Heart right ventricle (tissue), 16 donors: Measurements from ENCODE around the gene MEPE. TPM values are rescaled to one million over a fixed set of nuclear protein-coding genes. Genes with fewer than 3 reads are reported as not detected.

Experiments
- ATAC-seq, 8 donors: fragments of 200-7000 bp; cut with Tn5 transposase; one replicate each; pipeline ENCODE4 v1.9.1; 2020; ENCODE audit warnings: mild to moderate bottlenecking in 8 of 8, moderate library complexity in 8 of 8, moderate number of reproducible peaks in 1 of 8
- DNase-seq, 2 donors: peaks; one replicate each; pipeline ENCODE4 v3.0.0-alpha.2; 2020
- H3K27ac ChIP-seq, 10 donors: fragments of 200-600 bp; sonication (generic) in 2 of 10; one replicate each; pipeline versions ENCODE4 v1.5.0 to v1.8.0; 2020 to 2022; ENCODE audit warnings: mild to moderate bottlenecking in 3 of 10
- H3K27me3 ChIP-seq, 7 donors: fragments of 200-600 bp; one replicate each; pipeline ENCODE4 v1.8.0; 2021 to 2022; ENCODE audit warnings: mild to moderate bottlenecking in 2 of 7
- H3K36me3 ChIP-seq, 9 donors: fragments of 200-600 bp; sonication (generic) in 1 of 9; one replicate each; pipeline versions ENCODE4 v1.5.0 to v1.8.0; 2020 to 2022; ENCODE audit warnings: mild to moderate bottlenecking in 2 of 9
- H3K4me1 ChIP-seq, 9 donors: fragments of 200-600 bp; sonication (generic) in 1 of 9; one replicate each; pipeline versions ENCODE4 v1.5.0 to v1.8.0; 2020 to 2022; ENCODE audit warnings: mild to moderate bottlenecking in 4 of 9
- H3K4me3 ChIP-seq, 10 donors: fragments of 200-600 bp; sonication (generic) in 2 of 10; one replicate each; pipeline versions ENCODE4 v1.5.0 to v1.8.0; 2020 to 2022; ENCODE audit warnings: mild to moderate bottlenecking in 7 of 10, moderate library complexity in 2 of 10
- H3K9me3 ChIP-seq, 11 donors: fragments of 200-600 bp in 10 of 11; sonication (generic) in 2 of 11; one replicate each; pipeline versions ENCODE4 v1.5.0 to v1.8.0; 2013 to 2022; ENCODE audit warnings: mild to moderate bottlenecking in 2 of 11, control low read depth in 1 of 11, moderate library complexity in 1 of 11
- WGBS, 2 donors: extraction: QIAGEN DNeasy Blood & Tissue Kit; methylation state at CpG; one replicate each; pipeline ENCODE4 v1.1.7; 2013; ENCODE audit warnings: inconsistent platforms in 1 of 2; 5-methylcytosine and 5-hydroxymethylcytosine counted together
- intact Hi-C, 10 donors: fragments of 100-400 bp; cut with DNase I; formaldehyde crosslinking; loops; one replicate each; pipeline versions ENCODE4 v1.11.1 to v1.14.2; 2022
- polyA plus RNA-seq, 2 donors: library from polyadenylated mRNA; stranded (reverse); fragments of 200-250 nt; gene quantifications; one replicate each; pipeline ENCODE4 v1.2.3, GENCODE V29; 2013
- total RNA-seq, 10 donors: library from RNA; stranded (reverse); fragmentation: NEBNext Ultra II Directional in 3 of 10; extraction: Animal tissue kit (Norgen Biotek cat#: 25700) in 3 of 10; gene quantifications; one replicate each; pipeline versions ENCODE4 v1.2.1 to v1.2.4, GENCODE V29; 2021 to 2023
- TF ChIP-seq, protein P1 (sequence below), 9 donors: fragments of 200-600 bp; sonication (generic) in 2 of 9; IDR thresholded peaks; one replicate each; pipeline versions ENCODE4 v1.5.0 to v1.8.0; 2021 to 2022; ENCODE audit warnings: antibody characterized with exemption in 9 of 9, mild to moderate bottlenecking in 5 of 9, moderate library complexity in 1 of 9
- donor health status: Arrhythmogenic right ventricular cardiomyopathy.
- donor health status: ischemic (EF 13 %, LVEDD 7.1; RV severe dilation, severe dysfunction).
- donor health status: healthy with polysubstance abuse.
- donor health status: DM: no; HTN: yes; CAD: no.
- donor health status: DM: no; HTN: no; CAD: no.
- donor health status: ischemic (EF 25% LVEDD 6.9; RV normal size, moderate dysfunction).
- donor health status: ischemic (EF 25% LVEDD 5.7; RV mildly dilated, moderate dysfunction).
- donor health status: healthy.
- donor health status: DM: yes; HTN: yes; CAD: no.
- donor health status: Ischemic cardiomyopathy.
- donor health status: ischemic (EF 35%, LVEDD 5.7; RV mildly dilated, moderate dysfunction).
- donor health status: nonischemic (EF 11% LVEDD 7.7; RV severe dilation, severe dysfunction).
- donor health status: DM: yes; HTN: yes; CAD: no.
- donor health status: PGD.
- donor health status: ischemic (EF 29% LVEDD 5.4; RV normal size, mild dysfunction).
- donor health status: nonischemic (EF 23%, LVEDD 6.1; RV moderate dilation, normal function).

Gene MEPE
- total and polyA plus RNA-seq, 12 donors, result not detected

GRCh38 chr4:87838890-87839591 lies 6.3 kb downstream of the MEPE start:
- 27 to 29% methylated on average over 7 of the region's 7 CpGs for WGBS, 2 donors
- H3K27ac ChIP-seq, result no peak overlapping the region
- TF ChIP-seq, protein P1, sequence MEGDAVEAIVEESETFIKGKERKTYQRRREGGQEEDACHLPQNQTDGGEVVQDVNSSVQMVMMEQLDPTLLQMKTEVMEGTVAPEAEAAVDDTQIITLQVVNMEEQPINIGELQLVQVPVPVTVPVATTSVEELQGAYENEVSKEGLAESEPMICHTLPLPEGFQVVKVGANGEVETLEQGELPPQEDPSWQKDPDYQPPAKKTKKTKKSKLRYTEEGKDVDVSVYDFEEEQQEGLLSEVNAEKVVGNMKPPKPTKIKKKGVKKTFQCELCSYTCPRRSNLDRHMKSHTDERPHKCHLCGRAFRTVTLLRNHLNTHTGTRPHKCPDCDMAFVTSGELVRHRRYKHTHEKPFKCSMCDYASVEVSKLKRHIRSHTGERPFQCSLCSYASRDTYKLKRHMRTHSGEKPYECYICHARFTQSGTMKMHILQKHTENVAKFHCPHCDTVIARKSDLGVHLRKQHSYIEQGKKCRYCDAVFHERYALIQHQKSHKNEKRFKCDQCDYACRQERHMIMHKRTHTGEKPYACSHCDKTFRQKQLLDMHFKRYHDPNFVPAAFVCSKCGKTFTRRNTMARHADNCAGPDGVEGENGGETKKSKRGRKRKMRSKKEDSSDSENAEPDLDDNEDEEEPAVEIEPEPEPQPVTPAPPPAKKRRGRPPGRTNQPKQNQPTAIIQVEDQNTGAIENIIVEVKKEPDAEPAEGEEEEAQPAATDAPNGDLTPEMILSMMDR (IDR thresholded peaks at IDR 0.05), result peak; percentile 54 to 90 (median 78)
- H3K4me1 ChIP-seq, result peaks cover 0 to 23% (median 8%) of the 10 kb centered on the region in 9 donors
- no peak overlapping the region for H3K4me3 ChIP-seq
- H3K27me3 ChIP-seq, result no peaks in the 10 kb centered on the region
- H3K36me3 ChIP-seq, result no peaks in the 10 kb centered on the region
- intact Hi-C loops, result loop anchor here (1.0 to 10.0 kb wide), 12 partner anchors 157 to 564 kb away; no protein-coding TSS in a partner anchor
- ATAC-seq, result peak in 4 of 8 donors; percentile 61 to 67 (median 64)
- H3K9me3 ChIP-seq, result no peaks in the 10 kb centered on the region
- DNase-seq, result peak in 1 of 2 donors; percentile 28

GRCh38 chr4:87839592-87839946 lies 6.8 kb downstream of the MEPE start:
- ATAC-seq (no peak), DNase-seq (no peak)
- 0% methylated on average over 1 of the region's 1 CpG for WGBS, 2 donors
- no peak overlapping the region for H3K4me3 ChIP-seq
- intact Hi-C loops, result loop anchor here (1.0 to 10.0 kb wide), 12 partner anchors 157 to 565 kb away; no protein-coding TSS in a partner anchor
- H3K27ac ChIP-seq, result no peak overlapping the region
- peaks cover 0 to 28% (median 13%) of the 10 kb centered on the region in 9 donors for H3K4me1 ChIP-seq
- no peaks in the 10 kb centered on the region for H3K36me3 ChIP-seq
- H3K27me3 ChIP-seq, result no peaks in the 10 kb centered on the region
- TF ChIP-seq, protein P1 (IDR thresholded peaks at IDR 0.05), result peak in 3 of 9 donors; percentile 10 to 24 (median 11)
- H3K9me3 ChIP-seq, result no peaks in the 10 kb centered on the region

- no peaks in the 10 kb centered on the region for H3K27me3 ChIP-seq
- H3K27ac ChIP-seq, result no peak overlapping the region
- H3K4me3 ChIP-seq, result no peak overlapping the region
- no peaks in the 10 kb centered on the region for H3K36me3 ChIP-seq
- TF ChIP-seq, protein P1 (IDR thresholded peaks at IDR 0.05), result no peak
- 87 to 90% methylated on average over 3 of the region's 3 CpGs for WGBS, 2 donors
- peaks cover 0 to 31% (median 13%) of the 10 kb centered on the region in 9 donors for H3K4me1 ChIP-seq
- intact Hi-C loops, result loop anchor here in 9 of 10 donors (5.0 to 10.0 kb wide), 8 partner anchors 158 to 565 kb away; no protein-coding TSS in a partner anchor
- H3K9me3 ChIP-seq, result no peaks in the 10 kb centered on the region
- DNase-seq, result no peak
- ATAC-seq, result no peak
Observed at GRCh38 chr4:87840149-87840548, 7.4 kb downstream of the MEPE start.

GRCh38 chr4:87843936-87844335 lies 11.2 kb downstream of the MEPE start:
- TF ChIP-seq, protein P1 (IDR thresholded peaks at IDR 0.05), result no peak
- Histone ChIP-seq H3K4me3 (no peak overlapping the region), H3K36me3 (no peaks in the 10 kb centered on the region), H3K9me3 (no peaks in the 10 kb centered on the region), H3K27me3 (no peaks in the 10 kb centered on the region), H3K27ac (peak overlapping the region in 5 of 10 donors; percentile 13 to 72 (median 47)), H3K4me1 (peaks cover 0 to 40% (median 13%) of the 10 kb centered on the region in 9 donors)
- DNase-seq, result no peak
- peak; percentile 79 to 99 (median 86) for ATAC-seq
- 30 to 31% methylated on average over 3 of the region's 3 CpGs for WGBS, 2 donors
- intact Hi-C loops, result loop anchor here in 9 of 10 donors (5.0 to 10.0 kb wide), 8 partner anchors 162 to 569 kb away; no protein-coding TSS in a partner anchor
